ENCODE measurements around the gene RPL9.

DNA sequence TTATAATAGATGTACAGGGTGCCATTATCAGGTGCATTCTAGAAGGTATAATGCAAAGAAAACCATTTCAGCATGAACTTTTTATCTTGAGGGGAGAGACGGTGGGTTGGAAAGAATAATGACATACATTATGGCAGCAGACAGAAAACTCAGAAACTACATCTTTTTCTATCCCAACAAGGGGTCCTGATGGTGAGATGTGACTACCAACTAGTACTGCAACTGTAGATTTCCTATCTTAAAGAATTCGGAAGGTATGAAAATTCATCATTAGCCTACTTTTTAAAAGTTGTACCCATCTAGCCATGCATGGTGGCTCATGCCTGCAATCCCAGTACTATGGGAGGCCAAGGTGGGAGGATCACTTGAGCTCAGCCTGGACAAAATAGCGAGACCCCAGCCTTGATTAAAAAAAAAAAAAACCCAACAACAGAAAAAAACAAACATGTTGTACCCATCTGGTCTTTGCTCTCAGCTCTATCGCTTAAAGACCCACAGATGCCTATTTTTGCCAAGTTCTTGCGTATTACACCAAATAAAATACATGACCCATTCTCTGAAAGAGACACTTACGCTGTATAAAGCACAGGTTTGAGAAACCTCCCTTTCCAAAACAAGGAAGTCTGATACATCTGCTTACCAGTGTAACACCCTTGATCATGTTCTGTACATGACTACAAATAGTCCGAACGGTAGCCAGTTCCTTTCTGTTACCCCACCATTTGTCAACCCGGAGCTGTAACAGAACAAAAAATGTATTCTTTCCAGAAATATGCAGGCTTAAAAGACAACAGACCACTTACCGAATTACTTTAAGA, 1.6 kb downstream of the RPL9 start:
- TF ChIP-seq, protein P1, sequence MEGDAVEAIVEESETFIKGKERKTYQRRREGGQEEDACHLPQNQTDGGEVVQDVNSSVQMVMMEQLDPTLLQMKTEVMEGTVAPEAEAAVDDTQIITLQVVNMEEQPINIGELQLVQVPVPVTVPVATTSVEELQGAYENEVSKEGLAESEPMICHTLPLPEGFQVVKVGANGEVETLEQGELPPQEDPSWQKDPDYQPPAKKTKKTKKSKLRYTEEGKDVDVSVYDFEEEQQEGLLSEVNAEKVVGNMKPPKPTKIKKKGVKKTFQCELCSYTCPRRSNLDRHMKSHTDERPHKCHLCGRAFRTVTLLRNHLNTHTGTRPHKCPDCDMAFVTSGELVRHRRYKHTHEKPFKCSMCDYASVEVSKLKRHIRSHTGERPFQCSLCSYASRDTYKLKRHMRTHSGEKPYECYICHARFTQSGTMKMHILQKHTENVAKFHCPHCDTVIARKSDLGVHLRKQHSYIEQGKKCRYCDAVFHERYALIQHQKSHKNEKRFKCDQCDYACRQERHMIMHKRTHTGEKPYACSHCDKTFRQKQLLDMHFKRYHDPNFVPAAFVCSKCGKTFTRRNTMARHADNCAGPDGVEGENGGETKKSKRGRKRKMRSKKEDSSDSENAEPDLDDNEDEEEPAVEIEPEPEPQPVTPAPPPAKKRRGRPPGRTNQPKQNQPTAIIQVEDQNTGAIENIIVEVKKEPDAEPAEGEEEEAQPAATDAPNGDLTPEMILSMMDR (IDR thresholded peaks at IDR 0.05): no peak
- no peak for TF ChIP-seq POLR2A (IDR thresholded peaks at IDR 0.05)

All from sigmoid colon (tissue), 3 donors.